Heart left ventricle (tissue), 16 donors: ENCODE measurements around the gene CPLX1. TPM values are rescaled to one million over a fixed set of nuclear protein-coding genes. Genes with fewer than 3 reads are reported as not detected.

Experiments
- ATAC-seq, 4 donors: fragments of 200-7000 bp; cut with Tn5 transposase; one replicate each; pipeline ENCODE4 v1.9.1; 2020 to 2022; ENCODE audit warnings: moderate library complexity in 4 of 4, mild to moderate bottlenecking in 3 of 4, moderate number of reproducible peaks in 1 of 4
- DNase-seq, 5 donors: peaks; one replicate each; pipeline ENCODE4 v3.0.0-alpha.2; 2020
- H3K27ac ChIP-seq, 12 donors: fragments of 200-600 bp; sonication (generic) in 4 of 12; one replicate each; pipeline versions ENCODE4 v1.5.0 to v1.8.0; 2016 to 2022; ENCODE audit warnings: mild to moderate bottlenecking in 2 of 12
- H3K27me3 ChIP-seq, 9 donors: fragments of 200-600 bp; sonication (generic) in 2 of 9; one replicate each; pipeline versions ENCODE4 v1.5.1 to v1.8.0; 2016 to 2022; ENCODE audit warnings: mild to moderate bottlenecking in 3 of 9
- H3K36me3 ChIP-seq, 9 donors: fragments of 200-600 bp; sonication (generic) in 2 of 9; one replicate each; pipeline versions ENCODE4 v1.5.0 to v1.8.0; 2018 to 2022; ENCODE audit warnings: mild to moderate bottlenecking in 2 of 9
- H3K4me1 ChIP-seq, 12 donors: fragments of 200-600 bp; sonication (generic) in 4 of 12; one replicate each; pipeline versions ENCODE4 v1.5.0 to v1.8.0; 2016 to 2022; ENCODE audit warnings: mild to moderate bottlenecking in 3 of 12
- H3K4me3 ChIP-seq, 12 donors: fragments of 200-600 bp; sonication (generic) in 4 of 12; one replicate each; pipeline versions ENCODE4 v1.5.0 to v1.8.0; 2017 to 2022; ENCODE audit warnings: mild to moderate bottlenecking in 9 of 12, moderate library complexity in 4 of 12
- H3K9me3 ChIP-seq, 12 donors: fragments of 200-600 bp; sonication (generic) in 4 of 12; one replicate each; pipeline versions ENCODE4 v1.5.0 to v1.8.0; 2016 to 2022; ENCODE audit warnings: mild to moderate bottlenecking in 1 of 12
- CTCF ChIP-seq, 12 donors: fragments of 200-600 bp; sonication (generic) in 4 of 12; IDR thresholded peaks; one replicate each; pipeline versions ENCODE4 v1.5.0 to v1.8.0; 2018 to 2022; ENCODE audit warnings: antibody characterized with exemption in 12 of 12, mild to moderate bottlenecking in 5 of 12
- POLR2A ChIP-seq, 2 donors: fragments of 450-650 bp; IDR thresholded peaks; one replicate each; pipeline ENCODE4 v1.6.1; 2017; ENCODE audit warnings: antibody characterized with exemption in 2 of 2, mild to moderate bottlenecking in 2 of 2, moderate library complexity in 2 of 2
- WGBS, 4 donors: extraction: QIAGEN DNeasy Blood & Tissue Kit in 2 of 4; methylation state at CpG; one replicate each; pipeline versions ENCODE4 v1.1.5 to v1.1.7; 2013 to 2018; 5-methylcytosine and 5-hydroxymethylcytosine counted together
- intact Hi-C, 10 donors: fragments of 100-400 bp; cut with DNase I; formaldehyde crosslinking; loops; one replicate each; pipeline versions ENCODE4 v1.11.1 to v1.14.2; 2022
- polyA plus RNA-seq, 2 donors: library from polyadenylated mRNA; stranded (reverse); fragments of 200-250 nt; gene quantifications; one replicate each; pipeline ENCODE4 v1.2.3, GENCODE V29; 2013
- total RNA-seq, 9 donors: library from RNA; depleted of rRNA in 2 of 9; stranded (reverse); fragments of >200 nt in 2 of 9; fragmentation: NEBNext Ultra II Directional in 3 of 9; extraction: Animal tissue kit (Norgen Biotek cat#: 25700) in 3 of 9; gene quantifications; one replicate each; pipeline versions ENCODE4 v1.1.0 to v1.2.4, GENCODE V29; 2016 to 2023
- donor health status: ischemic (EF 13 %, LVEDD 7.1; RV severe dilation, severe dysfunction).
- donor health status: healthy with polysubstance abuse.
- donor health status: DM: no; HTN: yes; CAD: no.
- donor health status: DM: no; HTN: no; CAD: no.
- donor health status: ischemic (EF 25% LVEDD 6.9; RV normal size, moderate dysfunction).
- donor health status: ischemic (EF 25% LVEDD 5.7; RV mildly dilated, moderate dysfunction).
- donor health status: healthy.
- donor health status: DM: yes; HTN: yes; CAD: no.
- donor health status: ischemic (EF 35%, LVEDD 5.7; RV mildly dilated, moderate dysfunction).
- donor health status: nonischemic (EF 11% LVEDD 7.7; RV severe dilation, severe dysfunction).
- donor health status: DM: yes; HTN: yes; CAD: no.
- donor health status: PGD.
- donor health status: ischemic (EF 29% LVEDD 5.4; RV normal size, mild dysfunction).
- donor health status: nonischemic (EF 23%, LVEDD 6.1; RV moderate dilation, normal function).

Gene CPLX1
- total and polyA plus RNA-seq, 11 donors: 0.75 to 7.0 (median 3.3) TPM

- Histone ChIP-seq H3K36me3 (no peaks in the 10 kb centered on the region), H3K9me3 (peaks cover 0 to 4% (median 0%) of the 10 kb centered on the region in 12 donors), H3K27me3 (peaks cover 21 to 59% (median 31%) of the 10 kb centered on the region in 9 donors), H3K4me1 (peaks cover 0 to 11% (median 0%) of the 10 kb centered on the region in 12 donors), H3K4me3 (no peak overlapping the region), H3K27ac (no peak overlapping the region)
- WGBS, 4 donors: 77 to 82% (median 78%) methylated on average over 19 to 24 of the region's 24 CpGs
- ATAC-seq (no peak), DNase-seq (no peak)
- intact Hi-C loops: no loop called here
- TF ChIP-seq CTCF (IDR thresholded peaks at IDR 0.05) (no peak), POLR2A (IDR thresholded peaks at IDR 0.05) (no peak)
These were observed 5.4 kb downstream of the CPLX1 start for GRCh38 chr4:820230-821172.

GRCh38 chr4:819401-820229, 6.3 kb downstream of the CPLX1 start:
- Histone ChIP-seq H3K9me3 (peaks cover 0 to 4% (median 0%) of the 10 kb centered on the region in 12 donors), H3K36me3 (no peaks in the 10 kb centered on the region), H3K4me1 (peaks cover 0 to 2% (median 0%) of the 10 kb centered on the region in 12 donors), H3K27ac (no peak overlapping the region), H3K4me3 (no peak overlapping the region), H3K27me3 (peaks cover 12 to 59% (median 27%) of the 10 kb centered on the region in 9 donors)
- ATAC-seq: no peak
- WGBS, 4 donors: 78 to 80% (median 79%) methylated on average over 20 of the region's 20 CpGs
- DNase-seq: no peak
- intact Hi-C loops: no loop called here
- no peak for TF ChIP-seq CTCF (IDR thresholded peaks at IDR 0.05)
- TF ChIP-seq POLR2A (IDR thresholded peaks at IDR 0.05): no peak

GRCh38 chr4:818106-818921, 7.6 kb downstream of the CPLX1 start:
- peak in 1 of 5 donors; percentile 8 for DNase-seq

More at GRCh38 chr4:818106-818921, 7.6 kb downstream of the CPLX1 start:
- no peak for ATAC-seq
- Histone ChIP-seq H3K4me1 (no peaks in the 10 kb centered on the region), H3K4me3 (no peak overlapping the region), H3K27me3 (peaks cover 4 to 59% (median 16%) of the 10 kb centered on the region in 9 donors), H3K27ac (no peak overlapping the region), H3K9me3 (peaks cover 0 to 4% (median 0%) of the 10 kb centered on the region in 12 donors), H3K36me3 (no peaks in the 10 kb centered on the region)
- TF ChIP-seq POLR2A (IDR thresholded peaks at IDR 0.05) (no peak), CTCF (IDR thresholded peaks at IDR 0.05) (no peak)
- WGBS, 4 donors: 82 to 86% (median 84%) methylated on average over 24 to 42 of the region's 42 CpGs
- intact Hi-C loops: no loop called here
